Neural progenitor cell (in vitro differentiated cells): ENCODE data around the gene CRELD1. TPM values are rescaled to one million over a fixed set of nuclear protein-coding genes. Genes with fewer than 3 reads are reported as not detected.

ENCODE experiments used
- DNase-seq: peaks from one replicate; pipeline ENCODE4 v3.0.0-alpha.2; 2016; ENCODE audit warnings: low spot score
- H2AFZ ChIP-seq: fragments of 200-600 bp; sonication (generic); replicated peaks from 2 replicates; pipeline ENCODE4 v1.6.1; 2016; ENCODE audit warnings: antibody characterized with exemption
- H3F3A ChIP-seq: fragments of 200-600 bp; sonication (generic); 2 replicates; pipeline ENCODE4 v1.6.1; 2016; ENCODE audit warnings: antibody characterized with exemption, low read depth
- H3K27ac ChIP-seq: fragments of 200-600 bp; sonication (generic); 2 replicates; pipeline ENCODE4 v1.5.1; 2016; ENCODE audit warnings: mild to moderate bottlenecking
- H3K27me3 ChIP-seq: fragments of 200-600 bp; sonication (generic); 2 replicates; pipeline ENCODE4 v1.6.1; 2016; ENCODE audit warnings: mild to moderate bottlenecking, moderate library complexity
- H3K36me3 ChIP-seq: fragments of 200-600 bp; sonication (generic); 2 replicates; pipeline ENCODE4 v1.5.1; 2016
- H3K4me1 ChIP-seq: fragments of 200-600 bp; sonication (generic); 2 replicates; pipeline ENCODE4 v1.6.1; 2016; ENCODE audit warnings: mixed run types
- H3K4me2 ChIP-seq: fragments of 200-600 bp; sonication (generic); 2 replicates; pipeline ENCODE4 v1.6.1; 2016
- H3K4me3 ChIP-seq: fragments of 200-600 bp; sonication (generic); 2 replicates; pipeline ENCODE4 v1.5.1; 2016
- H3K79me2 ChIP-seq: fragments of 200-600 bp; sonication (generic); 2 replicates; pipeline ENCODE4 v1.6.1; 2016; ENCODE audit warnings: low read depth
- H3K9ac ChIP-seq: fragments of 200-600 bp; sonication (generic); 2 replicates; pipeline ENCODE4 v1.6.1; 2016
- H3K9me3 ChIP-seq: fragments of 200-600 bp; sonication (generic); 2 replicates; pipeline ENCODE4 v1.5.1; 2016; ENCODE audit warnings: low read depth
- H4K20me1 ChIP-seq: fragments of 200-600 bp; sonication (generic); 2 replicates; pipeline ENCODE4 v1.6.1; 2016; ENCODE audit warnings: low read depth
- H3K27ac Mint-ChIP-seq: 3 replicates; pipeline ENCODE4 v1.8.0; 2021; ENCODE audit warnings: mixed read lengths
- H3K27me3 Mint-ChIP-seq: 2 replicates; pipeline ENCODE4 v1.8.0; 2022; ENCODE audit warnings: low read depth, mild to moderate bottlenecking, inconsistent platforms, moderate library complexity, mixed read lengths; ENCODE audit not compliant: insufficient read depth
- H3K36me3 Mint-ChIP-seq: 3 replicates; pipeline ENCODE4 v1.8.0; 2021; ENCODE audit warnings: mixed read lengths
- H3K4me1 Mint-ChIP-seq: 3 replicates; pipeline ENCODE4 v1.8.0; 2021; ENCODE audit warnings: mixed read lengths
- H3K4me3 Mint-ChIP-seq: 3 replicates; pipeline ENCODE4 v1.8.0; 2021; ENCODE audit warnings: mild to moderate bottlenecking, moderate library complexity, mixed read lengths
- H3K9me3 Mint-ChIP-seq: 3 replicates; pipeline ENCODE4 v1.8.0; 2020; ENCODE audit warnings: mixed read lengths
- EZH2 ChIP-seq: fragments of 200-600 bp; sonication (generic); IDR thresholded peaks from 2 replicates; pipeline ENCODE4 v1.6.1; 2017; ENCODE audit warnings: antibody characterized with exemption, mild to moderate bottlenecking, moderate library complexity
- EZH2phosphoT487 ChIP-seq: fragments of 200-600 bp; sonication (generic); IDR thresholded peaks from 2 replicates; pipeline ENCODE4 v1.6.1; 2017; ENCODE audit warnings: antibody characterized with exemption
- total RNA-seq: library from RNA; depleted of rRNA; stranded (reverse); fragments of >200 nt; gene quantifications from 2 replicates; pipeline ENCODE4 v1.2.3, GENCODE V29; 2015; ENCODE audit warnings: low replicate concordance
- TF ChIP-seq, protein P1 (sequence below): fragments of 200-600 bp; sonication (generic); IDR thresholded peaks from 2 replicates; pipeline ENCODE4 v1.5.1; 2017; ENCODE audit warnings: antibody characterized with exemption, mild to moderate bottlenecking

The CRELD1 gene
- total RNA-seq = 14.1 and 28.7 TPM in 2 replicates

DNA sequence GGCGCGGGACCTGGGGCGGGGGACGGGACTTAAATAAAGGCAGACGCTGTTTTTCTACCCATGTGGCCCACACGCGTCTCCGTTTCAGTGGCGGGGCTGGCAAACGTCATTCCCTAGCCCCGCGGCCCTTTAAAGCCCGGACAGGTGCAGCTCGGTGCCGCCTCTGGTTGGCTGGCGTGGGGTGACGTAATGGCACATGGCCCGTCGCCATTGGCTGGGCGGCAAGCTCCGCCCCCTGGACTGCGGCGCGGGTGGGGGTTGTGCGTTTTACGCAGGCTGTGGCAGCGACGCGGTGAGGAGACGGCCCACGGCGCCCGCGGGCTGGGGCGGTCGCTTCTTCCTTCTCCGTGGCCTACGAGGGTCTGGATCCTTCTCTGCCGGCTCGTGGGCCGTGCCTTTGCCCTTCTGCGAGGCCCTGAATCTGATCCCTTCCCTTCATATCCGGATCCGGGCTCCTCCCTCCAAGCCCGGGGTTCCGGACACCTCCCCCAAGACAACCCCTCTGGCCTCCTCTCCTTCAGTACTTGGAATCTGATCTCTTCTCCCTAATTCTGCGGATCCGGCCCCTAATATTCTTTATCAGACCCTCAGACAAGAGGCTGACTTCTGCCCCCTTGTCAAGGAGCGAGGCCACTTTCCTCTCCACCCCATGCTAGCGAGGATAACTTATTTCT lies at the start of gene CRELD1:
CRELD1 (plus strand) TSS at position 274 of the 674 bp plus-strand sequence. CDS start 605 bp downstream, outside the sequence.
- Histone ChIP-seq H3K4me1 (peaks cover 8% of the 10 kb centered on the region), H3F3A (peaks cover 14% of the 10 kb centered on the region), H3K27ac (peak within 1 kb of the TSS; percentile 80), H3K4me3 (peak within 1 kb of the TSS; percentile 60), H3K9me3 (no peaks in the 10 kb centered on the region), H4K20me1 (no peaks in the 10 kb centered on the region), H3K36me3 (no peaks in the 10 kb centered on the region), H3K4me2 (peak within 1 kb of the TSS; percentile 83), H3K79me2 (peaks cover 6% of the 10 kb centered on the region), H3K27me3 (peaks cover 11% of the 10 kb centered on the region), H2AFZ (peak within 1 kb of the TSS; percentile 77), H3K9ac (peak within 1 kb of the TSS; percentile 88)
- Mint-ChIP-seq H3K27me3 (no peaks in the 10 kb centered on the region), H3K36me3 (peaks cover 4% of the 10 kb centered on the region), H3K27ac (peak within 1 kb of the TSS; percentile 94), H3K4me3 (peak within 1 kb of the TSS; percentile 99), H3K9me3 (no peaks in the 10 kb centered on the region), H3K4me1 (peaks cover 25% of the 10 kb centered on the region)
- TF ChIP-seq EZH2phosphoT487 = no peak
- TF ChIP-seq EZH2 = no peak
- TF ChIP-seq, protein P1, sequence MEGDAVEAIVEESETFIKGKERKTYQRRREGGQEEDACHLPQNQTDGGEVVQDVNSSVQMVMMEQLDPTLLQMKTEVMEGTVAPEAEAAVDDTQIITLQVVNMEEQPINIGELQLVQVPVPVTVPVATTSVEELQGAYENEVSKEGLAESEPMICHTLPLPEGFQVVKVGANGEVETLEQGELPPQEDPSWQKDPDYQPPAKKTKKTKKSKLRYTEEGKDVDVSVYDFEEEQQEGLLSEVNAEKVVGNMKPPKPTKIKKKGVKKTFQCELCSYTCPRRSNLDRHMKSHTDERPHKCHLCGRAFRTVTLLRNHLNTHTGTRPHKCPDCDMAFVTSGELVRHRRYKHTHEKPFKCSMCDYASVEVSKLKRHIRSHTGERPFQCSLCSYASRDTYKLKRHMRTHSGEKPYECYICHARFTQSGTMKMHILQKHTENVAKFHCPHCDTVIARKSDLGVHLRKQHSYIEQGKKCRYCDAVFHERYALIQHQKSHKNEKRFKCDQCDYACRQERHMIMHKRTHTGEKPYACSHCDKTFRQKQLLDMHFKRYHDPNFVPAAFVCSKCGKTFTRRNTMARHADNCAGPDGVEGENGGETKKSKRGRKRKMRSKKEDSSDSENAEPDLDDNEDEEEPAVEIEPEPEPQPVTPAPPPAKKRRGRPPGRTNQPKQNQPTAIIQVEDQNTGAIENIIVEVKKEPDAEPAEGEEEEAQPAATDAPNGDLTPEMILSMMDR = no peak
- DNase-seq = peak; percentile 96

GRCh38 chr3:9884555-9885165 lies 49.0 kb upstream of the CRELD1 start:
- no peaks in the 10 kb centered on the region for H3K27me3 ChIP-seq
- no peaks in the 10 kb centered on the region for H3K9me3 ChIP-seq
- no peak overlapping the region for H3K4me3 ChIP-seq
- H3F3A ChIP-seq = peaks cover 4% of the 10 kb centered on the region
- no peaks in the 10 kb centered on the region for H3K36me3 ChIP-seq
- H3K9ac ChIP-seq = no peak overlapping the region
- TF ChIP-seq, protein P1 = no peak
- TF ChIP-seq EZH2phosphoT487 (no peak), EZH2 (no peak)
- Mint-ChIP-seq H3K9me3 (peaks cover 2% of the 10 kb centered on the region), H3K27ac (no peak overlapping the region), H3K4me1 (no peaks in the 10 kb centered on the region), H3K36me3 (no peaks in the 10 kb centered on the region), H3K27me3 (peaks cover 7% of the 10 kb centered on the region), H3K4me3 (no peak overlapping the region)
- no peaks in the 10 kb centered on the region for H4K20me1 ChIP-seq
- DNase-seq = no peak
- no peaks in the 10 kb centered on the region for H3K4me1 ChIP-seq
- no peak overlapping the region for H2AFZ ChIP-seq
- H3K79me2 ChIP-seq = no peaks in the 10 kb centered on the region
- H3K4me2 ChIP-seq = no peak overlapping the region
- H3K27ac ChIP-seq = no peak overlapping the region

DNA sequence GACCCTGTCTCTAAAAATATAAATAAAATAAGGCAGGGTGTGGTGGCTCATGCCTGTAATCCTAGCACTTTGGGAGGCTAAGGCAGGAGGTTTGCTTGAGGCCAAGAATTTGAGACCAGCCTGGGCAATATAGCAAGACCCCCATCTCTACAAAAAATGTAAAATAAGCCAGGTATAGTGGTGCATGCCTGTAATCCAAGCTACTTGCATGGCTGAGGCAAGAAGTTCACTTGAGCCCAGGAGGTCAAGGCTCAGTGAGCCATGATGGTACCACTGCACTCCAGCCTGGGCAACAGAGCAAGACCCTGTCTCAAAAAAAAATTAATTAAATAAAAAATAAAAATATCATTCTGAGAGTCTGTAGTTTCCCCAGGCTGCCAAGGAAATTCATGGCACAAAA lies 47.3 kb upstream of the CRELD1 start:
- H3K9me3 Mint-ChIP-seq = peaks cover 2% of the 10 kb centered on the region

More for the DNA sequence above, 47.3 kb upstream of the CRELD1 start:
- peaks cover 2% of the 10 kb centered on the region for H3K4me1 ChIP-seq
- H3K79me2 ChIP-seq = peaks cover 8% of the 10 kb centered on the region
- peaks cover 3% of the 10 kb centered on the region for H4K20me1 ChIP-seq
- Mint-ChIP-seq H3K4me3 (no peak overlapping the region), H3K27ac (no peak overlapping the region), H3K27me3 (peaks cover 11% of the 10 kb centered on the region), H3K4me1 (peaks cover 6% of the 10 kb centered on the region), H3K36me3 (no peaks in the 10 kb centered on the region)
- no peaks in the 10 kb centered on the region for H3K27me3 ChIP-seq
- no peak overlapping the region for H2AFZ ChIP-seq
- H3K27ac ChIP-seq = no peak overlapping the region
- H3F3A ChIP-seq = peaks cover 4% of the 10 kb centered on the region
- H3K36me3 ChIP-seq = no peaks in the 10 kb centered on the region
- no peak overlapping the region for H3K9ac ChIP-seq
- H3K9me3 ChIP-seq = no peaks in the 10 kb centered on the region
- no peak for TF ChIP-seq EZH2
- TF ChIP-seq, protein P1 = no peak
- TF ChIP-seq EZH2phosphoT487 = no peak
- no peak overlapping the region for H3K4me2 ChIP-seq
- no peak overlapping the region for H3K4me3 ChIP-seq
- DNase-seq = no peak
